GM12891 (cell line): Measurements from ENCODE around the gene PON3.

Source experiments
- POLR2A ChIP-seq: IDR thresholded peaks from 2 replicates; pipeline ENCODE4 v1.6.1; 2011; ENCODE audit warnings: low read depth, low read length, control low read depth
- POLR2AphosphoS5 ChIP-seq: IDR thresholded peaks from 2 replicates; pipeline ENCODE4 v1.6.1; 2011; ENCODE audit warnings: low read depth, low read length, control low read depth
- TAF1 ChIP-seq: IDR thresholded peaks from 2 replicates; pipeline ENCODE4 v1.6.1; 2011; ENCODE audit warnings: low read depth, low read length, control low read depth

- TF ChIP-seq TAF1 (no peak), POLR2A (no peak), POLR2AphosphoS5 (no peak)
Measured at GRCh38 chr7:95322396-95322795, 73.8 kb downstream of the PON3 start.
